Bronchial epithelial cell (primary cell): ENCODE data around the gene MC2R. TPM values are rescaled to one million over a fixed set of nuclear protein-coding genes. Genes with fewer than 3 reads are reported as not detected.

Experiments used
- DNase-seq: peaks from one replicate; pipeline ENCODE4 v3.0.0-alpha.2; 2010; ENCODE audit warnings: low read depth
- FAIRE-seq: peaks from 2 replicates; lab custom pipeline; 2011; peaks lifted over from hg19 to GRCh38; lab: Jason Lieb, UNC
- H3K27me3 ChIP-seq: 2 replicates; pipeline ENCODE4 v1.5.1; 2011; ENCODE audit warnings: low read length; ENCODE audit not compliant: control insufficient read depth, insufficient read depth
- H3K36me3 ChIP-seq: 2 replicates; pipeline ENCODE4 v1.5.1; 2011; ENCODE audit warnings: low read length; ENCODE audit not compliant: control insufficient read depth, insufficient read depth
- H3K4me3 ChIP-seq: 2 replicates; pipeline ENCODE4 v1.5.1; 2011; ENCODE audit warnings: mild to moderate bottlenecking, low read depth, low read length, control low read depth
- CTCF ChIP-seq: IDR thresholded peaks from 2 replicates; pipeline ENCODE4 v1.5.1; 2011; ENCODE audit warnings: mild to moderate bottlenecking, moderate library complexity, low read length, control low read depth, inconsistent platforms; ENCODE audit not compliant: insufficient read depth, severe bottlenecking
- total RNA-seq: library from RNA; depleted of rRNA; stranded (reverse); fragments of >200 nt; gene quantifications from 2 replicates; pipeline ENCODE4 v1.2.1, GENCODE V29; 2014

MC2R gene
- not detected in 2 replicates for total RNA-seq

GRCh38 chr18:13915391-13915790 lies at the start of gene MC2R:
Gene MC2R, minus strand, starts transcription at chr18:13915536. Its CDS starts 30,018 bp downstream, at chr18:13885518.
- H3K4me3 ChIP-seq, result no peak within 1 kb of the TSS
- TF ChIP-seq CTCF, result no peak
- H3K27me3 ChIP-seq, result no peaks in the 10 kb centered on the region
- no peaks in the 10 kb centered on the region for H3K36me3 ChIP-seq
- FAIRE-seq, result no peak
- no peak for DNase-seq

- DNase-seq (no peak), FAIRE-seq (no peak)
- H3K36me3 ChIP-seq, result no peaks in the 10 kb centered on the region
- no peak overlapping the region for H3K4me3 ChIP-seq
- no peak for TF ChIP-seq CTCF
- no peaks in the 10 kb centered on the region for H3K27me3 ChIP-seq
Observed at GRCh38 chr18:13945811-13946210, 30.5 kb upstream of the MC2R start.

- TF ChIP-seq CTCF, result no peak
- Histone ChIP-seq H3K27me3 (no peaks in the 10 kb centered on the region), H3K4me3 (no peak overlapping the region), H3K36me3 (no peaks in the 10 kb centered on the region)
- FAIRE-seq, result no peak
- DNase-seq, result no peak
Observed at GRCh38 chr18:13943338-13943737, 28.0 kb upstream of the MC2R start.

GRCh38 chr18:13940326-13940725 lies 25.0 kb upstream of the MC2R start:
- no peak for TF ChIP-seq CTCF
- DNase-seq, result no peak
- Histone ChIP-seq H3K27me3 (no peaks in the 10 kb centered on the region), H3K4me3 (no peak overlapping the region), H3K36me3 (no peaks in the 10 kb centered on the region)
- no peak for FAIRE-seq

- no peak for TF ChIP-seq CTCF
- Histone ChIP-seq H3K27me3 (no peaks in the 10 kb centered on the region), H3K4me3 (no peak overlapping the region), H3K36me3 (no peaks in the 10 kb centered on the region)
- no peak for FAIRE-seq
- no peak for DNase-seq
Observed at GRCh38 chr18:13934676-13935075, 19.3 kb upstream of the MC2R start.

- Histone ChIP-seq H3K4me3 (no peak overlapping the region), H3K36me3 (no peaks in the 10 kb centered on the region), H3K27me3 (no peaks in the 10 kb centered on the region)
- no peak for FAIRE-seq
- no peak for TF ChIP-seq CTCF
- DNase-seq, result no peak
Observed at GRCh38 chr18:13934058-13934457, 18.7 kb upstream of the MC2R start.
